ENCODE measurements around the gene SYNGR1.

The SYNGR1 gene

GRCh38 chr22:39349967-39350726, at the start of gene SYNGR1:
TSS of gene SYNGR1 (plus strand) at chr22:39349991. CDS start at chr22:39350011, 20 bp downstream.
- no peak for DNase-seq

- DNase-seq: no peak
Observed at GRCh38 chr22:39300186-39300830, 49.5 kb upstream of the SYNGR1 start.

GRCh38 chr22:39301108-39301507, 48.7 kb upstream of the SYNGR1 start:
- no peak for DNase-seq

- DNase-seq: no peak
Observed at GRCh38 chr22:39301926-39302325, 47.9 kb upstream of the SYNGR1 start.

- DNase-seq: no peak
Observed at GRCh38 chr22:39302431-39302960, 47.3 kb upstream of the SYNGR1 start.

- no peak for DNase-seq
Observed at GRCh38 chr22:39303358-39303757, 46.4 kb upstream of the SYNGR1 start.

- DNase-seq: no peak
Observed at GRCh38 chr22:39303892-39304671, 45.7 kb upstream of the SYNGR1 start.

GRCh38 chr22:39306456-39307361, 43.1 kb upstream of the SYNGR1 start:
- no peak for DNase-seq

GRCh38 chr22:39308614-39309363, 41.0 kb upstream of the SYNGR1 start:
- no peak for DNase-seq

- no peak for DNase-seq
Observed at GRCh38 chr22:39309364-39309861, 40.4 kb upstream of the SYNGR1 start.

GRCh38 chr22:39309881-39310714, 39.7 kb upstream of the SYNGR1 start:
- DNase-seq: no peak

- DNase-seq: no peak
Observed at GRCh38 chr22:39311592-39312400, 38.0 kb upstream of the SYNGR1 start.

GRCh38 chr22:39312410-39312809, 37.4 kb upstream of the SYNGR1 start:
- no peak for DNase-seq

- no peak for DNase-seq
Observed at GRCh38 chr22:39313258-39314001, 36.4 kb upstream of the SYNGR1 start.

- no peak for DNase-seq
Observed at GRCh38 chr22:39314251-39314971, 35.4 kb upstream of the SYNGR1 start.

GRCh38 chr22:39315389-39315788, 34.4 kb upstream of the SYNGR1 start:
- no peak for DNase-seq

GRCh38 chr22:39316440-39317083, 33.2 kb upstream of the SYNGR1 start:
- DNase-seq: peak; percentile 41

Measured in NCI-H2029 treated with DMSO at 0.1 percent for 48 hours (cell line).